ENCODE data around the gene TIMP3.

TIMP3 gene

DNA sequence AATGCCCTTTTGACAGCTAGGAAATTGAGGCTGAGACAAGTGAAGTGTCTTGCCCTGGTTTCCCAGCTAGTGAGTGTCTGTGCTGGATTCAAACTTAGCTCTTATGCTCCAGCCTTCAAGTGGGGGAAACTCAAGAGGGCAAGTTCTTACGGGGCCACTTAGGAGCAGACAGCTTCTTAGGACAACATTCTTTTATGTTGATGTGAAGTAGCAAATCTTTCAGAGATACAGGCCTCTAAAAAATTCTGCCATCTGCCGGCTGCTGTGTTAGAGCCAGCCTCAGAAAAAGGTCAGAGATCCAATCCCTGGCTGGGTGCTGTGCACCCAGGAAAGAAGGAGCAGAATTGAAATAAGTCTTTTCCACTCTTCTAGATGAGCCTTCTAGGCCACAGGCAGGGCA, 26.6 kb downstream of the TIMP3 start:
- H3K4me3 Mint-ChIP-seq, result no peak overlapping the region
- no peak for ATAC-seq
- H3K27ac Mint-ChIP-seq, result no peak overlapping the region
- no peaks in the 10 kb centered on the region for H3K4me1 Mint-ChIP-seq
- no peaks in the 10 kb centered on the region for H3K9me3 Mint-ChIP-seq
- no peaks in the 10 kb centered on the region for H3K36me3 Mint-ChIP-seq
- H3K27me3 Mint-ChIP-seq, result peaks cover 6% of the 10 kb centered on the region

DNA sequence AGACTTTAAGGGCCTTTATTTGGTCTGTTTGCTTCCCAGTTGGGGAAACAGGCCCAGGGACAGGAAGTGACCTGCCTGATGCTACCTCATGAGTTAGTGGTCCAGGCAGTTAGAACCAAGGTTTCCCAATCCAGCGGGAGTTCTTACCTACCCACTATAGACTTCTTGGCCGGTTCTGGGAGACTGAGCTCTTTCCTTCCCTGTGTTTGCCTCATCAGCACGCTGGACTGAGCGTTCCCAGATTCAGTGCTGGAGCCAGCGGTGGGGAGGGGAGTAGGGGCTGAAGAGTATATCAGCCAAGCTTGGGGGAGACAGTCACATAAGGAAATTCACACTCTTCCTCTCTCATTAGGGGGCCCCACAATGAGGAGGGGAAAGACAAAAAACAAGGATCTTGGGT, 27.1 kb downstream of the TIMP3 start:
- Mint-ChIP-seq H3K27me3 (peaks cover 2% of the 10 kb centered on the region), H3K27ac (no peak overlapping the region), H3K9me3 (no peaks in the 10 kb centered on the region), H3K4me3 (no peak overlapping the region), H3K36me3 (no peaks in the 10 kb centered on the region), H3K4me1 (no peaks in the 10 kb centered on the region)
- no peak for ATAC-seq

DNA sequence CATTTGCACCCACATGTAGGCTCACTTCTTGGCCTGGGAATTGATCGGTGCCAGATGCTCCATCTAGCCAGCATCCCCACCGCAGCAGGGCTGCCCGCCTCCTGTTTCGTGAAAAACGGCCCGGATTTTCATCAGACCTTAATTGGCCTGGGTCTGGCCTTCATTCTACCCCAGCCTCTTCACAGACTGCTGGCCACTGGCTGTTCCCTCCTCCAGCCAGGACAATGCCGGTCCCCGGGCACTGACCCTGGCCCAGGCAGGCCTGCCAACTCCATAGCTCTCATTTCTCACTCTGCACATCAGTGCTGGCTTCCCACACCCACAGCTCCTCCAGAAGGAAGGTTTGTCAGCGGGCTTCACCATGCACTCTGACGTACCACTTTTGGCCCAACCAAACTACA, 27.9 kb downstream of the TIMP3 start:
- Mint-ChIP-seq H3K27me3 (no peaks in the 10 kb centered on the region), H3K27ac (no peak overlapping the region), H3K4me3 (no peak overlapping the region), H3K4me1 (no peaks in the 10 kb centered on the region), H3K36me3 (no peaks in the 10 kb centered on the region), H3K9me3 (no peaks in the 10 kb centered on the region)
- no peak for ATAC-seq

DNA sequence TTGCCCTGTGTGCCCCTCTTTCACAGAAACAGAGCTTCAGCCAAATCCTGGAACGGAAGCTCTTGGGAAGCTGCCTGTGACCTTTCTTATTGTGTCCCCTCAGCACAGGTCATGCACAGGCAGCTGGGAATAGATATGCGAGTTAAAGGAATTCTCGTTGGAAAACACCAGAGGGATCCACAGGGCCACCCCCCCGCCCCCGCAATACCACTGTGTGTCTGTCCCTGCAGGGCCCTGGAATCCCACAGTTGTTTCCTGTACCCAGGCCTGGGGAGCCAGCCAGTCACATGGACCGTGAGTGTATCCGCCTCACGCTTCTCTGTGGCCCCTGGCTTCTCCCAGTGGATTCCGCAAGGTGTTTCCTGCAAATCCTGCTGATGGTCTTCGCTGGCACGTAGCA, 29.0 kb downstream of the TIMP3 start:
- H3K36me3 Mint-ChIP-seq, result no peaks in the 10 kb centered on the region
- no peaks in the 10 kb centered on the region for H3K9me3 Mint-ChIP-seq
- H3K27me3 Mint-ChIP-seq, result no peaks in the 10 kb centered on the region
- no peak overlapping the region for H3K4me3 Mint-ChIP-seq
- no peak overlapping the region for H3K27ac Mint-ChIP-seq
- no peaks in the 10 kb centered on the region for H3K4me1 Mint-ChIP-seq
- no peak for ATAC-seq

DNA sequence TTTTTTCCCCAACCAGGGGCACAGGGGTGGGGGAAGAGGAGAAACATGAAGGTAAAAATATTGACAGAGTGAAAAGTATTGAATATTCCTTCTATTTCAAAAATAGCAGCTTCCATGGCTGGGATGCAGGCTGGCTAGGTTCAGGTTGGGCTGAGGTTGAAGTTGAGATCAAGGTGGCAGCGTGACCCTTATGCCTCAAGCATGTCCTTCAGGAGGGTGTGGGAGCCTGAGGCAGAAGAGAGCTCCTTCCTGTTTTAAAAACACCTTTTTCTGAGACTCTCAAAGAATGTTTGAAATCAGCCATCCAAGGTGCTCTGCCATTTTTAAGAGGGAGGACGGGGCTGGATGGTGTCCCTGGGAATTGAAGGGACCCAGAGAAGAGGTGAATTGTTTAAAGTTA, 29.5 kb downstream of the TIMP3 start:
- Mint-ChIP-seq H3K4me3 (no peak overlapping the region), H3K27me3 (no peaks in the 10 kb centered on the region), H3K9me3 (no peaks in the 10 kb centered on the region), H3K4me1 (no peaks in the 10 kb centered on the region), H3K36me3 (no peaks in the 10 kb centered on the region), H3K27ac (no peak overlapping the region)
- no peak for ATAC-seq

DNA sequence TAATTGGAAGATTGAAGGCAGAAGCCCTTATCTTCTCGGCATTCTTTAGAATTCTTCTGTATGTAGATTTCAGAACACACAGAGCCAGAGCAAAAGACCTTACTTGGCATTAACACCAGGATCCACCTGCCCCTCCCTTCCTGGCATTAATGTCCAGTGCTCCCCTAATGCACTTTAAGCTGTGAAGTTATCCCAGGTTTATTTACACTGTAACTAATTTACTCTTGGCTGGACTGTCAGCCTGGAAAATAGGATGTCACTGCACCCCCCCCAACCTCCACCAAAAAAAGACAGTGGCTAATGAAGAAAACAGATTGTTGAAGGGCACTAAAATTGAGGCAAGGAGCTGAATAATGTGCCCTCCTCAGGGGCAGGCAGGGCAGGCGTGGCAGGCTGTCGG, 30.1 kb downstream of the TIMP3 start:
- no peaks in the 10 kb centered on the region for H3K4me1 Mint-ChIP-seq
- no peaks in the 10 kb centered on the region for H3K27me3 Mint-ChIP-seq
- H3K9me3 Mint-ChIP-seq, result no peaks in the 10 kb centered on the region
- H3K36me3 Mint-ChIP-seq, result no peaks in the 10 kb centered on the region
- no peak overlapping the region for H3K27ac Mint-ChIP-seq
- ATAC-seq, result no peak
- H3K4me3 Mint-ChIP-seq, result no peak overlapping the region

DNA sequence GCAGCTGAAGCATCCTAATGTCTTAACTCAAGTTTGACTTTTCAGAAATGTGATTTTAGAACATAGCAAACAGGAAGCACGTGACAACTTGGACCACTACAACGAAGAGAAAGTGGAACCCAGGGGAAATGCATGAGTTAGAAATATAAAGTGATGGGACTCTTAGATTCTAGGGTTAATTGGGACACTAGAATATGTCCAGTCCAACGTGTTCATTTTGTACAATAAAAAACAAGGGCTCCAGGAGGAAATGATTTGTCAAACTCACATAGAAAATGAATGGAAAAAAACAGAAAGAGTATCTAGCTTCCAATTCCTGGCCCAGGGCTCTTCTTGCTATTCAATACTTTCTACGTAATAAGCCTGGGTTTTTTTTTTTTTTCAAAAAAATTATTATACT, 30.7 kb downstream of the TIMP3 start:
- Mint-ChIP-seq H3K9me3 (no peaks in the 10 kb centered on the region), H3K27me3 (no peaks in the 10 kb centered on the region), H3K4me1 (no peaks in the 10 kb centered on the region), H3K36me3 (no peaks in the 10 kb centered on the region), H3K4me3 (no peak overlapping the region), H3K27ac (no peak overlapping the region)
- no peak for ATAC-seq

DNA sequence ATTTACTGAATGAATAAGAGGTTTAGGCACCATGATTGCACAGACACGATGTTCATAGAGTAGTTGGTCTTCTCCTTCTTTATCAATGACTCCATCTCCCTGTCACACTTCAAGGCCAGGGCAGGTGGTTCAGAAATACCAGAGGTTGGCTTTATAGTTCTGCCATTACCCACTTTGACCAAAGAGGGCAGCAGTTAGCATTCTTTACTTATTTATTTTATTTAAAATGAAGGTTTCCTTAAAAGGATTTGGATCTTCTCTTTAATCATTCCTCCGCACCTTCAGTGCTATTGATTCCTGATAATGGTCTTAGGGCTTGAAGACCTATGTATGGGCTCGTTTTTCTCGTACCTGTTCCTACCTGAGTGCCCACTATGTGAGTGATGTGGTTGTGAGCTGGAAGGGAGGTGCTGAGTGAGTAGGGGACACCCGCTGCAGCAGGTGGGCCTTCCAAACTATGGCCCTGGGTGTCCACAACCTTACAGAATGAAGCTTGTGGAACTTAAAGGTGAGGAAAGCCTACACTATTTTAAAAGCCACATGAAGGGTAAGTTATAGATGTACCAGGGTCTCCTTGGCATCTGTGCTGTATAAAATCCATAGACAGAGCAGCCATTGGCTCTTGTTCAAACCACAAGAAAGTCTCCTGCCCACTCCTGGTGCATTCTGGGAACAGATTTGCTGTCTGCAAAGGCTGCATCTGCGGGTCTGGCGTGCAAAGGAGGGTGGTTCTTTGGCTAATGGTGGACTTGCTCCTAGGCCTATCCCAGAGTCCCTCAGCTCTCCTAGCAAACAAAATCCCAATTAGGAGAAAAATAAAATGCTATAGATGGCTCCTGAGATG, 35.0 kb downstream of the TIMP3 start:
- Mint-ChIP-seq H3K27ac (no peak overlapping the region), H3K9me3 (no peaks in the 10 kb centered on the region), H3K4me1 (no peaks in the 10 kb centered on the region), H3K36me3 (no peaks in the 10 kb centered on the region), H3K27me3 (peaks cover 11% of the 10 kb centered on the region), H3K4me3 (no peak overlapping the region)
- ATAC-seq, result no peak

DNA sequence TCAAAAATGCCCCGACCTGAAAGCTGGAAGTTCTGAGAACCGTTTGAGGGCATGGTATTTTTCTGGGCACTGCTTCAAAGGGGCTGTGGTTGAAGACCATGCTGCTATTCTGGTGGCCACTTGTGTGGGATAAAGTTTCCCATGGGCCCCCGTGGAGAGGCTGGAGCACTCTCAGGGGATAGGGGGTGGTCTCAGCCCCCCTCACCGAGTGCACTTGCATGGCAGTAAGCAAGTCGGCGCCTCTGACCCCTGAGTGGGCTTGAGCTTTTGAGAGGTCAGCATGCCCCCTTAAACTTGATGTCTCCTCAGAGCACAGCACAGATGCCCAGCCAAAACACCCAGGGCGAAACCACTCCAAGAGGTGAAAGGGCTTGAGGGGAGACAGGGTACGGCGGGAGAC, 35.6 kb downstream of the TIMP3 start:
- Mint-ChIP-seq H3K9me3 (no peaks in the 10 kb centered on the region), H3K4me1 (no peaks in the 10 kb centered on the region), H3K27me3 (peaks cover 11% of the 10 kb centered on the region), H3K4me3 (no peak overlapping the region), H3K27ac (no peak overlapping the region), H3K36me3 (no peaks in the 10 kb centered on the region)
- no peak for ATAC-seq

DNA sequence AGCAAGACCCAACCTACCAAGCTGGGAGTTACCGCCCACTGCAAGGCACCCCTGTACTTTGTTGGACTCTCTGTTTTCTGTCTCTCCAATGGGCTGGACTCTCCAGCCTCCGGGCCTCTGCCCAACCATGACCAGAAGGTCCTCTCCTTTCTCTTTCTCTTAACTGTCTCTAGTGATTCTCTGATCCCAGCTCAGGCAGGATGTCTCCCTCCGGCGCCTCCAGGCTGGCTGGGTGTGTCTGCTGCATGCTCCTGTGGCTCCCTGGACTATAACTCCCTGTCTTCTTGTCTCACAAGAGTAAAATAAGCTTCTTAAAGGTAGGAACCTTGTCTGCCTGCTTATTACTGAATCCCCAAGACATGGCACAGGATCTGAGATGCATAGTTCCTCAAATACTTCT, 36.3 kb downstream of the TIMP3 start:
- no peaks in the 10 kb centered on the region for H3K9me3 Mint-ChIP-seq
- ATAC-seq, result no peak
- H3K4me3 Mint-ChIP-seq, result no peak overlapping the region
- H3K4me1 Mint-ChIP-seq, result no peaks in the 10 kb centered on the region
- peaks cover 11% of the 10 kb centered on the region for H3K27me3 Mint-ChIP-seq
- no peaks in the 10 kb centered on the region for H3K36me3 Mint-ChIP-seq
- H3K27ac Mint-ChIP-seq, result no peak overlapping the region

DNA sequence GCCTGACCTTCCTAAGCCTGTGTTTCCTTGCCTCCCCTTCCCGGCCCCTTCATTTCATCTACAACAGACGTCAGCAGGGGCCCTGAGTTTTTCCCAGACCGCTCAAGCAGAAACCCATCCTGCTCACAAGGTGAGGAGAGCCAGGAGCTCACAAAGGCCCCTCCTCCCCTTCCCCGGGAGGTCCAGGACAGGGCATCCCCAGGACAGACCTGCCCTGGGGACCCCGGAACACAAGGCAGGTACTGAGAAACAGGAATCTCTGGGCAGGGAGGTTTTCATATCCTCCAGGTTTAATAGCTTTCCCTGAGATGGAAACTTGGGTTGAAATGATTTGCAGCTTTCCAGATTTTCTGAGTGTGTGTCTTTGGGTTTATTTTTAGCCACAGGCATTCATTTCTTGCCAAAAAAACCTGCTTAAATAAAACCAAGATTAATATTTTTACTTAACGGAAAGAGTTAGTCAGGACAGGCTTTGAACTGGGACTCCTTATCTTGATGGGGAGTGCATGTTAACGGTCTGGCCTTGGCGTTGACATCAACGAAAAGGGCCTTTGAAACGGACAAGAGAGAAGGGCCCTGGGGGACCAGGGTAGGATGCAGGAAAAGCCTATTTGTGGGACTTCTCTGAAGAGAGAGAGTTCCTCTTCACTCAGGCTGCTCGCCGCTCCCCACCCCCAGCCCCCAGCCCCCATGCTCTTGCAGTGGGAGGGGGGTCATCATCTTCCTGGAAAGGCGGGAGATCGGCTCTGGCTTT, 38.5 kb downstream of the TIMP3 start:
- Mint-ChIP-seq H3K36me3 (no peaks in the 10 kb centered on the region), H3K27ac (no peak overlapping the region), H3K27me3 (peaks cover 20% of the 10 kb centered on the region), H3K4me1 (no peaks in the 10 kb centered on the region), H3K4me3 (no peak overlapping the region), H3K9me3 (no peaks in the 10 kb centered on the region)
- ATAC-seq, result no peak

DNA sequence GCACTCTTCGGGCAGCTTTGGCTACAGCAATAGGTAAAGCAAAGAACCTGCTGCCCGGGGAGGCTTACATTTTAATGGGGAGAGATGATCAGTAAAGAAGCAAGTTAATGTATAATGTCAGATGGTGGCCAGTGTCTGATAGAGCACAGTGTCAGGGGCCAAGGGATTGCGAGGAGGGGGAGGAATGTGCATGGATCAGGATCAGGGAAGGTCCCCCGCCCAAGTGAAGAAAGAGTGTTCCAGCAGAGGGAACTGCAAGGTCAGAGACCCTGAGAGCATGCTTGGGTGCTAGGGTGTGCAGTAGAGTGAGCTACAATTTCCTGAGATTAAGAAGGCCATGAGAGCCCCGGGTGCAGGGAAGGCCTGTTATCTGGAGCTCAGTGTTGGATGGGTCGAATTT, 39.7 kb downstream of the TIMP3 start:
- H3K4me3 Mint-ChIP-seq, result no peak overlapping the region
- H3K4me1 Mint-ChIP-seq, result no peaks in the 10 kb centered on the region
- H3K9me3 Mint-ChIP-seq, result no peaks in the 10 kb centered on the region
- no peaks in the 10 kb centered on the region for H3K36me3 Mint-ChIP-seq
- no peak for ATAC-seq
- H3K27ac Mint-ChIP-seq, result no peak overlapping the region
- peaks cover 20% of the 10 kb centered on the region for H3K27me3 Mint-ChIP-seq

DNA sequence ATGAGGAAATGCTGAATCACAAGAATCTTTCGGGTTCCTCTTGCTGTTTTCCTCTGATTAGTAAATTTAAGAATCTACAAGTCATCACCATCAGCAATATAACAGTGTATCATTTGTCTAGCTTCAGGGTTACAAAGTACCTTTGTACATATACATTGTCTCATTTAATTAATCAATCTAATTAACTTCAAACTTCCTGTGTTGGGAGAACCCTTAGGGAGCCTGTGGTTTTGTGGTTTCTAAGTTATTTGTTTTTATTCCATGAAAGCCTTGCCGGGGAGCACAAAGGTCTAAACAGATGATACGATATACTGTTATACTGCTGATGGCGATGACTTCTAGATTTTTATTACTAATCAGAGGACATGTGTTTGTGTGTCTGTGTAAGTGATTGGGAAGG, 41.0 kb downstream of the TIMP3 start:
- ATAC-seq, result no peak
- no peaks in the 10 kb centered on the region for H3K36me3 Mint-ChIP-seq
- H3K4me1 Mint-ChIP-seq, result no peaks in the 10 kb centered on the region
- peaks cover 20% of the 10 kb centered on the region for H3K27me3 Mint-ChIP-seq
- H3K4me3 Mint-ChIP-seq, result no peak overlapping the region
- H3K27ac Mint-ChIP-seq, result no peak overlapping the region
- H3K9me3 Mint-ChIP-seq, result no peaks in the 10 kb centered on the region

DNA sequence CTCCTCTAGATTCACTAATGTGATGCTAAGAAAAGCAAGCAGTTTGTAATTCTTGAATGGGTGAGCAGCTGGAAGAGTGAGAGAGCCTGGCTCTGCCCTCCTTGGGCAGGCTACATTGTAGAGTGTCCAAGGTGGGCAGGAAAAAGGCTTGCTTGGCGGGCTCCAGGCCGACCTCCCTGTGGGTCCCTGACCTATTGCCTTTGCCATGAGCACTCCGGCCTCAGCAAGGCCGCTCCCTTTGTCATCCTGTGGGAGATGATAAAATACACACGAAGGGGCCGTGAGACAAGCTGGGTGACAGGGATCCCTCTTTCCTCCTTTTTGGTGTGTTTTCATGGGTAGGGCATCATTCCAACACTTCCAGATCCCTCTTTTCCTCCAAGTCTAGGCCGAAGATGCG, 41.8 kb downstream of the TIMP3 start:
- H3K27ac Mint-ChIP-seq, result no peak overlapping the region
- peaks cover 20% of the 10 kb centered on the region for H3K27me3 Mint-ChIP-seq
- no peak overlapping the region for H3K4me3 Mint-ChIP-seq
- no peak for ATAC-seq
- no peaks in the 10 kb centered on the region for H3K36me3 Mint-ChIP-seq
- H3K9me3 Mint-ChIP-seq, result no peaks in the 10 kb centered on the region
- no peaks in the 10 kb centered on the region for H3K4me1 Mint-ChIP-seq

DNA sequence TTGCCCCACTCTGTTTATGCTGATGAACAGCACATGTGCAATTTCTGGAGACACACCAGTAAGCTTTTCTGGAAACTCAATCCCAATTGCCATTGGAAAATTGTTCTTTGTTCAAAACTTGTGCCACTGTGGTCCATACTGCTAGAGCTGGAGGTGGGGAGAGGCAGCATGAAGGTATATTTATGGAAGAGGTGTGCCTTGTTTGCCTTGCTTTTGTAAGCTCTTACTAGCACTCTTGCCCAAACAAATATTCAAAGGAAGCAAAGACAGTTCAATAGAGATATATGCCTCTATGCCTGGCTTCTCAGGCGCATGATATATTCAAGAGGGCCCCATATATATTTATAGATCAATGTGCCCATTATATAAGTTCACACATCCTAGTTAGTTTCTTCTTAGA, 42.7 kb downstream of the TIMP3 start:
- Mint-ChIP-seq H3K4me1 (no peaks in the 10 kb centered on the region), H3K9me3 (no peaks in the 10 kb centered on the region), H3K27ac (no peak overlapping the region), H3K4me3 (no peak overlapping the region), H3K36me3 (no peaks in the 10 kb centered on the region), H3K27me3 (peaks cover 20% of the 10 kb centered on the region)
- ATAC-seq, result no peak
